SKM-1 (cell line): ENCODE measurements around the gene GRAMD1C.
"Not testable (repeated sequence)": the region's sequence is repeated elsewhere in the genome, so short reads cannot be mapped to it uniquely, and the experiment has no call there.

Source experiments
- DNase-seq: peaks from one replicate; lab custom pipeline; 2025; ENCODE audit not compliant: unreplicated experiment; lab: John Stamatoyannopoulos, UW

Gene GRAMD1C

DNA sequence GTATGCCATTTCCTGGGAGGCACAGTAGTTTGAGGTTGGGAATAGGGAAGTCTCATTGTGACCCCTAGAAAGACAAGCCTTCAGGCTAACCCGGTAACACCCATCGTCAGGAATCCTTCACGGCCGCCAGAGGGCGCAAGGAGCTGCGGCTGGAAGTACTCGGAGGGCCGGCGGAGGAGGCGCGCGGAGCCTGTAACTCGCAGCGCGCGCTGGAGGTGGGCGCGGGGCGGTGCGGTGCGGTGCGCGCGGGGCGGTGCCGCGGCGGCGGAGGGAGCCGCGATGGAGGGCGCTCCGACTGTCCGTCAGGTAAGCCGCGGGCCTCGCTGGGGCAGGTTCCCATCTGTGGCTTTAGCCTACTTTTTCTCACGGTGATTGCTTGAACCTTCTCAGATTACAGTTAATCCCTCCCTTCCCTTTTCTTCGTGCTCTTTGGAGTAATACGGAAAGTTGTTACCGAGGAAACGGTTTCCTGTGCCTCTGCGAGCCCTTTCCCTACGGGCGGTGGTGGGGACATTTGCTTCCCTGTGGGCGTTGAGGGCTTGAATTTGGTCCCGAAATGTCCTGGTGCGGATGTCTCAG, at the start of gene GRAMD1C:
Gene GRAMD1C, plus strand, starts transcription at position 158 of the 579 bp plus-strand sequence. Its CDS starts 122 bp downstream, at position 280.
- peak; percentile 84 for DNase-seq

GRCh38 chr3:113791381-113791780, 47.2 kb upstream of the GRAMD1C start:
- no peak for DNase-seq

DNA sequence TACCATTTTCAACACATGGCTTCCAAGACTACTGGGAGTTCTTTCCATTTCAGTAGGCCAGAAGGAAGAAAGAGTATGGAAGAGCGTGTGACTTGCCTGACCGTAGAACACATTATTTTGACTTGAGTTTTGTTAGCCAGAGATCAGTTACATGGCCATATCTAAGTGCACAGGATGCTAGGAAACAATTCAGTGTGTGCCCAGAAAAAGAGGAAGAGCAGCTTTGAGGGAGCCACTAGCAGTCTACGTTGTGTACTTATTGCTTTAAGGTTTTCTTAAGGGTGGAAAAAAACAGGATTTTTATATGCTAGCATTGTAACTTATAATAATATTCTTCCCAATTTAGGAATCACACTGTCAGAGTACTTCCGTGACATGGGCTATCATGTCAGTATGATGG, 44.1 kb upstream of the GRAMD1C start:
- DNase-seq, result no peak

DNA sequence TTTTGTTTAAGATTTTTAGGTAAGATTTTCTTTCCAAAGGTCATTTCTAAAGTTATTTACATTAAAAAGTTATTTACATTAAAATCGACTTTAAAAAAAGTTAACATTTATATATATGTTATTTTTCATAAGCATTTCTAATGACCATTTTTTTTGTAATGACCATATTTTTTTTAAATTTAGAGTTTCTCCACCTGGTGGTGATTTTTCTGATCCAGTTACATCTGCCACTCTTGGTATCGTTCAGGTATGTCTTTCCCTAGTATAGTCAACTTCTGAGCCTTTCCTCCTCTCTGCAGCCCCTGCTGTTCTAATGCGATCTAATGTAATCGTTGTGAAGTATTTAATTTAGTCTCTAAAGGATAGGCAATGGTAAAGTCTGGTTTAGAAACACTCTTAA, 42.9 kb upstream of the GRAMD1C start:
- DNase-seq, result no peak

DNA sequence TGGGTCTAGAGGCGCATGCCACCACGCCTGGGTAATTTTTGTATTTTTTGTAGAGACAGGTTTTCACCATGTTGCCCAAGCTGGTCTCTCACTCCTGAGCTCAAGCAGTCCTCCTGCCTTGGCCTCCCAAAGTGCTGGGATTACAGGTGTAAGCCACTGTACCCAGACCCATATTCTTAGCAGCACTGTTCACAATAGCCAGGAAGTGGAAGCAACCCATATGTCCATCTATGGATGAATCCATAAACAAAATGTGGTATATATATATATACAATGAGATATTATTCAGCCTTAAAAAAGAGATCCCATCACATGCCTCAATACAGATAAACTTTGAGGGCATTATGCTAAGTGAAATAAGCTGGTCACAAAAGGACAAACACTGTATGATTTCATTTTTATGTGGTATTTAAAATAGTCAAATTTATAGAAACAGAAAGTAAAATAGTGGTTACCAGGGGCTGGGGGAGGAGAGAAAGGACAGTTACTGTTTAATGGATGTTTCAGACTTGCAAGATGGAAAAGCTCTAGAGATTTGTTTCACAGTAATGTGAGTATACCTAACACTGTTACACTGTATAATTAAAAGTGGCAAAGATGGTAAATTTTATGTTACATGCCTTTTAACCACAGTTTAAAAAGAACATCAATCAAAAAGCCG, 35.7 kb upstream of the GRAMD1C start:
- no peak for DNase-seq

GRCh38 chr3:113804661-113805060, 33.9 kb upstream of the GRAMD1C start:
- DNase-seq, result no peak

DNA sequence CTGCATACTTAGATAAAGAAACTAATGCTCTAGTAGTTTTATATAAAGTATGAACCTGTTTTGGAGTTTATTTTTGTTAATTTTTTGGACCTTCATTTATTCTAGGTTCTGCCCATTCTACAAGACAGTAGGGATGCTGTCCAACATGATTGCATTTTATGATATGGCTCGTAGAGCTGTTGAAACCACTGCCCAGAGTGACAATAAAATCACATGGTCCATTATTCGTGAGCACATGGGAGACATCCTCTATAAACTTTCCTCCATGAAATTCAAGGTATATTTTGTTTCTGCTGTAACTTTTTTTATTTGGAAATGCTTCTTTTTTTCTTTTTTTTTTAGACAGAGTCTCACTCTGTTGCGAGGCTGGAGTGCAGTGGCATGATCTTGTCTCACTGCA, 33.3 kb upstream of the GRAMD1C start:
- no peak for DNase-seq

- no peak for DNase-seq
Observed at GRCh38 chr3:113812854-113813253, 25.7 kb upstream of the GRAMD1C start.

DNA sequence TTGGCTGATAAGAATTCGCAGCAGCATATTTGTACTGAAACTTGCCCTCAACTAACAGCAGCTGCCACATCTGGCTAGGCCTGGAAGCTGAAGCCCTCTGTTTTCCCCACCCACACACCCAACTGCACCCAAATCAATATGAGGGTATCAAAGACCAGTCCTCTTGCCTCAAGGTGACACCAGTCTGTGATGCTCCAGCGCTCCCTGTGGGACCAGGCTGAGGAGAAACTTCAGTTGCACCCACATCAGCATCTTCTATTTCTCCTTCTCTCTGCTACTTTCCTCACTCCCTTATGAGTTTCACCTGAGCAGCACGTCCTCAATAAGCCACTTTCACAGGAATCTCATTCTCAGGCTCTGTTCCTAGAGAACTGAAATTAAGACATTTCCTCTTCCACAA, 18.7 kb upstream of the GRAMD1C start:
- DNase-seq, result no peak

- no peak for DNase-seq
Observed at GRCh38 chr3:113825090-113825489, 13.5 kb upstream of the GRAMD1C start.

DNA sequence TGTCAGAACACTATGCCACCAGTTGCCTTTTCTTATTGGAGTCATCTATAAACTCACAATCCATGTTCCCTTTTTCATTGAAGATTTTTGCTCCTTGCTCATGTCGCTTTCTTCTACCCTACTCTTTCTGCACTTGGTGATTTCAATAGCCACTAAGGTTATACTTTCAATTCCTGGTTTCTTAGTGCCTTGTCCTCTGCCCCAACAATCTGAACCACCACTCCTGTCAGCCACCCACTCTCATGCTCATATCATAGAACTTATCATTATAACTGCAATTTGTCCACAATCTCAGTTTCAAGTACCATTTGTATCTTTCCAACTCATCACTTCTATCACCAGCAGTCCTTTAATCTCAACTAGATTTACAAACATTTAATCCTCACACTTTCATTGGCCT, 10.0 kb upstream of the GRAMD1C start:
- no peak for DNase-seq

GRCh38 chr3:113829576-113830354, 8.8 kb upstream of the GRAMD1C start:
- DNase-seq, result no peak

DNA sequence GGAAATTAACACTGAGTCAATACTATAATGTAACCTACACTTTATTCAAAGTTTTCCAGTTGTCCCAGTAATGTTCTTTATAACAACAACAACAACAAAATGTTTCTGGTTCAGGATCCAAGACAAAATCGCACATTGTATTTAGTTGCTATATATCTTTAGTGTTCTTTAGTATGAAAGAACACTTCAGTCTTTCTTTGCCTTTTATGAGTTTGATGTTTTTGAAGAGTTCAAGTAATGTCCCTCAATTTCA, 7.6 kb upstream of the GRAMD1C start:
- DNase-seq, result no peak

DNA sequence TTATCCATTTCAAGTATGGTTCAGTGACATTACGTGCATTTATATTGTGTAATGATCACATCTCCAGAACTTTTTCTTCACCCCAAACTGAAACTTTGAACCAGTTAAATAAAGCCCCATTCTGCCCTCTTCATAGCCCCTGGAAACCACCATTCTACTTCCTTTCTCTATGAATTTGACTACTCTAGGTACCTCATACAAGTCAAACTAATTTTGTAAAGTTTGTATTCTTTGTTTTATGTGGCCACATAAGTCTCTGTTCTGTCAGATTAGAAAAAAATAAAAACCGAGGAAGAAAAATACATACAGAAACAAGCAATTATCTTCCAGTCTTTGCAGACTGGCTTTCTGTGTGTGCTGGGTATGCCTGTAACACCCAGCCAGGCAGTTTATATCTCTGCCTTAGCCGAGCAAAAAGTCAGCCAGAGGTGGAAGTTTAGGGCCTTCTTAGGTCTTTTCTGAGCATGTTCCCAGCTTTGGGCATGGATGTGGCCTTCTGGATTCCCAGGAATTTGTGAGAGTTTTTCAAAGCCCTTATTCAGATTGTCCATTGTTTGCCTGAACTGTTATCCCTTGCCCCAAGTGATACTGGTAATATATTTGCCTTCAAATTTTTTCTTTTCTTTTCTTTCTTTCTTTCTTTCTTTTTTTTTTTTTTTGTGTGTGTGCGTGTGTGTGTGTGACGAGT, 6.0 kb upstream of the GRAMD1C start:
- DNase-seq, result no peak

- no peak for DNase-seq
Observed at GRCh38 chr3:113834983-113835382, 3.6 kb upstream of the GRAMD1C start.

- no peak for DNase-seq
Observed at GRCh38 chr3:113839551-113839950, 963 bp downstream of the GRAMD1C start.

- no peak for DNase-seq
Observed at GRCh38 chr3:113844622-113845222, 6.1 kb downstream of the GRAMD1C start.

- no peak for DNase-seq
Observed at GRCh38 chr3:113847247-113847646, 8.7 kb downstream of the GRAMD1C start.

- DNase-seq, result no peak
Observed at GRCh38 chr3:113847664-113848461, 9.3 kb downstream of the GRAMD1C start.

DNA sequence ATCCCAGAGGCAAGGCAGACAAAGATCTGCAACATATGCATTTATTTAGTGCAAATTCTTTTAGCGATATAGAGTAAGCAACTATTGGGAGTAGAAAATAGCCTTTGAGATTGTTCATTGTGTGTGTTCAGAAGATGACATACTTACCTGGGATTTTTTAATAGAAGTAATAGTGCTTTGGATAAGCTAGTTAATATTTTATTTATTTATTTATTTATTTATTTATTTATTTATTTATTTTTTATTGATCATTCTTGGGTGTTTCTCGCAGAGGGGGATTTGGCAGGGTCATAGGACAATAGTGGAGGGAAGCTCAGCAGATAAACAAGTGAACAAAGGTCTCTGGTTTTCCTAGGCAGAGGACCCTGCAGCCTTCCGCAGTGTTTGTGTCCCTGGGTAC, 10.5 kb downstream of the GRAMD1C start:
- DNase-seq, result not testable (repeated sequence)

GRCh38 chr3:113849841-113850240, 11.3 kb downstream of the GRAMD1C start:
- DNase-seq, result not testable (repeated sequence)
